Ureter (tissue), 1 donor: Measurements from ENCODE around the gene ANKS1A. TPM values are rescaled to one million over a fixed set of nuclear protein-coding genes. Genes with fewer than 3 reads are reported as not detected.
"Not testable (repeated sequence)": the region's sequence is repeated elsewhere in the genome, so short reads cannot be mapped to it uniquely, and the experiment has no call there.

ENCODE experiments used
- DNase-seq: peaks from one replicate; pipeline ENCODE4 v3.0.0-alpha.2; 2020; ENCODE audit warnings: low spot score
- total RNA-seq: library from RNA; stranded (reverse); gene quantifications from one replicate; pipeline ENCODE4 v1.2.4, GENCODE V29; 2023
- donor health status: DM: yes; HTN: yes; CAD: no.

ANKS1A gene
- total RNA-seq, 1 donor from 2014 or later, result 36.0 TPM

DNA sequence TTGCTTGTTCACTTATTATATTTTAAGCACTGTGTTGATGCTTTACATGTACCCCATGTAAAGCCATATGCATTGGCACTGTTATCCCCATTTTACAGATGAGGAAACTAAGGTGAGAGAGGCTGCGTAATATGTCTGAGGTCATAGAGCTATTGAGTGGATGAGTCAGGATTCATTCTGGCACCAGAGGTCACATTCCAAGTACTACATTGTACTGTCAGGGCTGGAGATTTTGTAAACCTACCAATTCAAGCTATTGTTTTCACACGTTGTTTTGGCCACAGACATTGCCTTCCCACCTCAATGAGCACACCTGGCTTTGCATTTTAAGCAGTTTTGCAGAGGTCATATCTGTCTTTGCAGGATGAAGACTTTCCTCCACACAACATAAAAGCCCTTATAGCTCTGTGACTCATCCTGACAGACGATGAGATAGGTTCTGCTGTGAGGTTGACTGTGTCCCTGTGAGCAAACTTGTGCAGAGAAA, 33.2 kb downstream of the ANKS1A start:
- DNase-seq, result no peak

DNA sequence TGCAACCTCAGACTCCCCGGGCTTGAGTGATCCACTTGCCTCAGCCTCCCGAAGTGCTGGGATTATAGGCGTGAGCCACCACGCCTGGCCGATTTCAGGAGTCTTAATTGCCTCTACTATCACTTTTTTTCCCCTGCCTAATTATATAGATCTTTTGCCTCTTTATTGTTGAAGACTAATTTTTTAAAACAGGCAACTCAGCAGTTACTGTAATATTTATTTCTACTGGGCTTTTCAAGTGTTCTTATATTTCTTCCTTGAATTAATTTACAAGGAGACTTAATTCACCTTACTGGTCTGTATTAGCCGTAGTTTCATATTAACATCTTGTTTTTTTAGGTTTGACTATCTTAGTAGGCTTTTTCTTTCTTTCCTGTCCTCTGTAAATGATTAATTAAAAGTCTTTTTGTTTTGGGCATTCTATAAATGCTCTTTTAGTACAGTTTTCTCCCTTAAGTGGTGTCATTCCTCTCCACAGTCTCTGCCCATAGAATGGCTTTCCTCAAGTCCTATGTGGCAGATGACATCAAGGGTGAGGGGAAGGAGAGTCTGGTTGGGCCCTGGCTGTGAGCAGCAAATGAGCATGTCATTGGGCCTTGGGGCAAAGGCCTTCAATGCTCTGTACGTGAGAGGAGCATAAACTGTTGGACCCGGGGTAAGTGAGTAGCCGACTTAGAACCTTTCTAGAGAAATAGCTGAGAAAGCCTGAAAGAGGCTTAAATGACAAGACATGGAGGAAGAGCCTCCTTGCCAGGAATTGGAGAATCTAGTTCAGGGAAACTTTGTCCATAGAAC, 36.0 kb downstream of the ANKS1A start:
- DNase-seq, result no peak

DNA sequence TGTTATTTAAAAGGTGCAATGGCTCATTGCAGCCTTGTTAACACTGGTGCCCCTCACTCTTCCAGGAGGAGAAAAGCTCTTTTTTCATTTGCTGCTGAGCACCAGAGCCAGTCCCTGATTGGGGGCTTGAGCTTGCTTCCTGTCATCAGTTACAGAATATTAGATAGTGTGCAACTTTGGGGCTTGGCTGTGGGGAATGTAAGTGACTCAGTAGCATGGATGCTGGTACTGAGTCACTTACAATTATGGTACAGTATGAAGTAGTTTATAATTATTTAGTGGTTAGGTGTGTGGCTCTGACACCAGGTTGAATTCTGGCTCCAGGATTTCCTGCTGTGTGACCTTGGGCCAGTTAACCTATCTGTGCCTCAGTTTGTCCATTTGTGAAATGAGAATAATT, 37.6 kb downstream of the ANKS1A start:
- no peak for DNase-seq

DNA sequence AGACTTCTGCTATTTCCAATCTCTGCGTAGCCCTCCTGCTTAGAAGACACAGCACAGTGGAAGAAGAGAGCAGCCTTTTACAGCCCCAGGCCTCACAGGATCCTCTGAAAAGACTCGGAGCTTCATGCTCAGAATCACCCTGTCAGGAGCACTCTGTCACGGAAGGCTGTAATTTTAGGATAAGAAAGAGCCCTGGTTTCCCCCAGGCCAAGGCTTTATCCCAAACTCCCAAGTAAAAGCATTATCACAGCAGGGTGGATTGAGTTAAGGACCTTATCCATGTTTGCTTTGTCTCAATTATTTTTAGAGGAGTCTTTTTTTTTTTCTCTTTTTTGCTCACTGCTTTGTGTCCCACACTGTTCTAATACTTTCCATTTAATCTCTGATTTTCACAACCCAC, 39.2 kb downstream of the ANKS1A start:
- no peak for DNase-seq

DNA sequence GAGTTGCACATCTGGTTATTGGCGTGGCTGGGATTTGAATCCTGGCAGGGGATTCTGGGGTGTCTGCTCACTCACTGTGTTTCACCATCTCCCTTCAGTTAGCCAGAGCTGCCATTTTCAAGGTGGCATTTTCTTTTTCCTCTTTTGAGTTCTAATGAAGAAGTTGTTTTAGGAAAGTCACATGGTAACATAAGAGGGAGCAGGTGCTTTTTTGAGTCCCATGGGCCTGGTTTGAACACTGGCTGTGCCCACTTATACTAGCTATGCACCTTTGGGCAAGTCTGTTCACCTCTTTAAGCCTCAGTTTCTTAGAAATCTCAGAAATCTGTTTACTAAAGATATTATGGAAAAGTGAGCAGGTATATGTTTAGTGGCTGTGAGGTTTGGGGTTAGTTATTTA, 39.6 kb downstream of the ANKS1A start:
- no peak for DNase-seq

DNA sequence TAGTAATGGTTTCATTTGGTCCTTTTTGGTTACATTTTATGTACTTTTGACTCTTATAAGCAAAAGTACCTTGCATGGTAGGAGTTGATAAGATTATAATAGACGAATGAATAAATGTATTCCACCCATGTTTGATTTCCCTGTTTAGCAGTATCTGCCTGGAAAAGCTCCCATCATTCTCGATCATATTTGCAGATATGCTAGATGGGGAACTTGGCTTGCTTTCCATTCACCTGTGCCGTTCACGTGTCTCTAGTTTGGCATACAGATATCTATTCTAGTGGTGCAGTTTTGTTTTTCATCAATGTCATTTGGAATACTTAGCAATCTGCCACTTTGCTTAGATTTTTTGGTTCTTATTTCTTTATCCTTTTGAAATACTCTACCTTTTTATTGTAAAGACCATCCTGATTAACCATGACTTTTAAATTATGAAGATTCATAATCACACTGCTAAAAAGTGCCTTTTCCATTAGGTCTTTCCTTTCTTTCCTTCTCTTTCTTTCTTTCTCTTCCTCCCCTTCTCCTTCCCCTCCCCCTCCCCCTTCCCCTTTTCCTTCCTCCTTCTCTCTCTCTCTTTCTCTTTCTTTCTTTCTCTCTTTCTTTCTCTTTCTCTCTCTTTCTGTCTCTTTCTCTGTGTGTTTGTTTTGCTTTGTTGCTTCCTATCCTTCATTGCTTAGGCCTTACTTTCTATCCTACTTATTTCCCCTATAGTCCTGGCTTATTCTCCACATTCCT, 40.4 kb downstream of the ANKS1A start:
- no peak for DNase-seq

DNA sequence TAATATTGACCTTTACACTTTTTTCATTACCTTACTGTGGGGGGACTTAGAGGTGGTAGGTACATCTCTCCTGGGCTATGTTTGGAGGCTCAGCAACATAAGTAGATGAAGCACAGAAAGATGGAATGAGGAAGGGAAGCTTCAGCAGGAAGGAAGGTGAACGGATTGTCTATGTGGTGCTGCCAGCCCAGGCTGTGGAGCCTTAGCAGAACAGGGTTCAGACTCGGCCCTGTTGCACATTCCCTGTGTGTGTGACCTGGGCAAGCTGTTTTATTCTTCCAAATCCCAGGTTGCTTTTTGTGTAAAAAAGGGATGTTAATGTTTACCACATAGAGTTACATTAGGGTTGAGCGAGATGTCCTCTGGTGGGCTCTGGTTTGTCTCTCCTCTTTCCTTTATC, 41.2 kb downstream of the ANKS1A start:
- DNase-seq, result no peak

DNA sequence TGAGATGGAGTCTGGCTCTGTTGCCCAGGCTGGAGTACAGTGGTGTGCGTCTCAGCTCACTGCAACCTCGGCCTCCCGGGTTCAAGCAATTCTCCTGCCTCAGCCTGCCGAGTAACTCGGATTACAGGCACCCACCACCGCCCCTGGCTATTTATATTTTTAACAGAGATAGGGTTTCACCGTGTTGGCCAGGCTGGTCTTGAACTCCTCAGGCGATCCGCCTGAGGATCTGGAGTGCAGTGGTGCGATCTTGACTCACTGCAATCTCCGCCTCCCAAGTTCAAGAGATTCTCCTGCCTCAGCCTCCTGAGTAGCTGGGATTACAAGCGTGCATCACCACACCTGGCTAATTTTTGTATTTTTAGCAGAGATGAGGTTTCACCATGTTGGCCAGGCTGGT, 43.1 kb downstream of the ANKS1A start:
- DNase-seq, result not testable (repeated sequence)

DNA sequence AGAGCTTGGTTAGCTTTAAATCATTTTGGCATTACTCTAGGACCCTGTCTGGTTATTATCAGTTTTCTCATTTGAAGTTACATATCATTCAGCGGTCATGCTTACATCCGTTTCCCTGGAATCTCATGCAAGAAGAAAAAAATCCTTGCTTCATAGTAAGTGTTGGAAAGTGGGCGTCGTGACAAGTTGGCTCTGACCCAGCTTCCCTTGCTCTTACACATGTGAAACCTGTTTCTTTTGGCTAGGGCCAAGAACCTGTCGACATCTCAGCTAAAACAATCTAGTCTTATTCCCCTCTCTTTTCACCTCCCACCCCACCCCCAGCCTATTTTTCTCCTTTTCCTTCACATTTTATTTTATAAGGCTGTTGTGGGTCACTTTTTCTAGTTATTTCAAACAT, 45.5 kb downstream of the ANKS1A start:
- no peak for DNase-seq

DNA sequence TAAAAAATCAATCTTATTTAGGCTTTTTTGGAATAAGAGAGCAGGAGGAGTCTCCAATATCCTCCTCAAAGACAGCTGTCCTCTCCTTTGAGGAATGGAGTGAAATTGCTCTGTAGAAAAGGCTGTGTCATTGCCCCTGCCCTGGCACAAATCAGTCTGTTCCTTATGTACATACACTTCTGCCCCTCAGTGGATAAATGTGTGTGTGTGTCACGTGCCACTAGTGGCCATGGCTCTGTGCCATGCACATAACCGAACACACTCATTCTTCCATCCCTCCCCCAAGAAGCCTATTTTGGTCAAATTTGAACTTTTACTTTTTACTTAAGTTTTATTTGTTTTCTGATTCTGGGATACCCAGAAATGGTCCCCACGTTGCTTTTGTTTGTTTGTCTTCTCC, 49.2 kb downstream of the ANKS1A start:
- no peak for DNase-seq

DNA sequence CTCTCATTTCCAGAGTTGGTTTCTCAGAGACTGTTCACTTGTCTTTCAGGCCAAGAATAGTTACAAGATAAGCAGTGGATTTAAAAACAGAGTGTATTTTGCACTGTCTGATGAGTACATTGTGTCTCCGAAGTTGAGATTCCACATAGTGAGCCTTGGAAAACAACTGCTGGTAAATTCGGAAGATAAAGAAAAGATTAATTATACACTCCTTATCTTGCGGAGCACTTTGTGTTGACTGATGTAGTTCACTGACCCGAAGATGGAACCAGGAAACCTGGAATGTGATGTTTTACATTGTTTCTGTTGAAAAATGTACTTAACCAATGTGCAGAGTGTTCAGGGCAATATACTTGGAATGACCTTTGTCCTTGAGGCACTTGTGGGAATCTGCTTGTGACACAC, 51.0 kb downstream of the ANKS1A start:
- no peak for DNase-seq

DNA sequence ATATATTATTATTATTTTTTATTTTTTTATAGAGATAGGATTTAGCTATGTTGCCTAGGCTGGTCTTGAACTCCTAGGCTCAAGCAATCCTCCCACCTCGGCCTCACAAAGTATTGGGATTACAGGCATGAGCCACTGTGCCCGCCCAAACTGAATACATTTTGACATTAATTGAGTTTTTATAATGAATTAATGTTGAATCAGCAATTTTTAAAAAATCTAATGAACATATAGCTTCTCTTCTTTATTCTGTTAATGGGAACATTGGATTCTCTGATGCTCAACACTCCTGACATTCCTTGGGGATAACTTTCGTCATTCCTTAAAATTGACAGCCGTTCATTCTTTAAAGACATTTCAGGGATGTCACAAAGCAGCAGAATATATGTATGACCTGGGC, 52.4 kb downstream of the ANKS1A start:
- no peak for DNase-seq

DNA sequence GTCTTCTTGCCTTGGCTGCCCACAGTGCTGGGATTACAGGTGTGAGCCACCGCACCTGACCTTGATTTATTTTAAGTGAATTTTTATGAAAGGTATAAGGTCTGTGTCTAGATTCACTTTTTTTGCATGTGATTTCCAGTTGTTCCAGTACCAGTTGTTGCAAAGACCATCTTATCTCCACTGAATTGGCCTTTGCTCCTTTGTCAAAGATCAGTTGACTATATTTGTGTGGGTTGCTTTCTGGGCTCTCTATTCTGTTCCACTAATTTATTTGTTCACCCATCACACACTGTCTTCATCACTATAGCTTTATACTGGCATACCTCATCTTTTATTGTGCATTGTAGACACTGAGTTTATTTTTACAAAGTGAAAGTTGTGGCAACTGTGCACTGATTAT, 56.3 kb downstream of the ANKS1A start:
- no peak for DNase-seq

DNA sequence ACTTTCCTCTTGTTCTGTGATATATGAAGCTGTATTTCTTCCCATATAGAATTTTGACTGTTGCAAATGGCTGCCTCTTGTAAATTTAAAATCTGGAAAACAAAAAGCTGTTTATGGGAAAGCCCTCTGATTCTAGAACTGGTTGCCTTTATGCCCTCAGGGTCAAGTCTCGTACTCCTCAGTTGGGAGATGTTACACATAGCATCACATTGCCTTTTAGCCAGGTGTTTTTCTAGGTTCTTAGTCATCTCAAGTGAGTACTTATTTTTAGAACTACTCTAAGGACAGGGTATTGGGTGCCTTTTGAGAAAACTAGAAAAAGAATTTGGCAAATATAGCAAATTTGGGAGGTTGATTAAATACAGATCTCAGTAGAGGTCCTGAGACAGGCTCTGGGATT, 58.5 kb downstream of the ANKS1A start:
- DNase-seq, result no peak

DNA sequence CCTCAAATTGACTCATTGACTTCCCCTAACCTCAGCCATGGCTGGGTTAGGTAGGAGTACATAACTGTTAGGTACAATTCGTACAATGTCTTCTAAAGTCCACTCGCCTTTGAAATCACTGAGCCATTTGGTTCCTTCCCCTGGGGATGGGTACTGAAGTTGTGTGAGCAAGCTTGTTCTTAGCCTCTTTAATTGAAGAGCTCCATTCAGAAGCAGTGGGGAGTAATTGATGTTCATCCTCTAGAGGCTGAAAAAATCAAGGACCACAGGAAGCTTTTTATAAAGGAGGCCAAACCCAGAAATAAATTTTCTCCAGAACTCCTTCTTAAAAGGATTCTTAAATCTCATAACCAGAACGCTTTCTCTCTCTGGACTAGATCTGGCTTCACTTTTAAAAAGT, 60.6 kb downstream of the ANKS1A start:
- DNase-seq, result no peak

DNA sequence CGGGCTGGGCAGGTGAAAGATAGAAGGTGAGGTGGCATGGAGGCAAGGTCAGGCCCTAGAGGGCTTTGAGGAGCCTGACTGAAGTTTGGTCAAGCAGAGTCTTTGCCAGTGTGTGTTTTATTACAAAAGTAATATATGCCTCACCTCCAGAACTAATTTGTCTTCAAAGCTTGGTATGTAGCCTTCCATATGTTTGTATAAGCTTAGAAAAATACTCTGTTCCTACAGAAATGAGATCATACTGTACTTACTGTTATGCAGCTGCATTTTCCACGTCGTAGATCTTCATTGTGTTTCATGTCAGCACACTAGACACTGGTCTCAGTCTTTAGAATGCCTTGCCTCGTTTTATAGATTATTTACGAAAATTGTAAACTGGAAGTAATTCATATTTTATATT, 61.8 kb downstream of the ANKS1A start:
- no peak for DNase-seq

DNA sequence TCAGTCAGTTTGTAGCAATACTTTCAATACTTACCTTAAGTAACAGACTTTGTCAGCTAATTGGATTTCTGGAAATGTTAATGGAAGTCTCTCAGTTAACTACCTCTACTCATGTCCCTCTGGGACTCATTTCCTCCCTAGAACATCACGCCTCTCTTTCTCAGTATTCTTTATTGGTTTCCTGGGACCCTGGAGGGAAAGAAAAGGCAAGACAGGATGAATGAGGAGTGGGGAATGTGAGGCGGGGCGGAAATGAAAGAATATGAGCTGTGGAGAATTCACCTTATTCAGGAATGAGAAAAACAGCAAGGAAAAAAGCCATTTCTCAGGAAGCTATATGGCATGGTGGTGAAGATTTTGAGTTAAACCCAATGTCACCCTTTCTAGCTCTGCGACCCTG, 62.7 kb downstream of the ANKS1A start:
- no peak for DNase-seq

DNA sequence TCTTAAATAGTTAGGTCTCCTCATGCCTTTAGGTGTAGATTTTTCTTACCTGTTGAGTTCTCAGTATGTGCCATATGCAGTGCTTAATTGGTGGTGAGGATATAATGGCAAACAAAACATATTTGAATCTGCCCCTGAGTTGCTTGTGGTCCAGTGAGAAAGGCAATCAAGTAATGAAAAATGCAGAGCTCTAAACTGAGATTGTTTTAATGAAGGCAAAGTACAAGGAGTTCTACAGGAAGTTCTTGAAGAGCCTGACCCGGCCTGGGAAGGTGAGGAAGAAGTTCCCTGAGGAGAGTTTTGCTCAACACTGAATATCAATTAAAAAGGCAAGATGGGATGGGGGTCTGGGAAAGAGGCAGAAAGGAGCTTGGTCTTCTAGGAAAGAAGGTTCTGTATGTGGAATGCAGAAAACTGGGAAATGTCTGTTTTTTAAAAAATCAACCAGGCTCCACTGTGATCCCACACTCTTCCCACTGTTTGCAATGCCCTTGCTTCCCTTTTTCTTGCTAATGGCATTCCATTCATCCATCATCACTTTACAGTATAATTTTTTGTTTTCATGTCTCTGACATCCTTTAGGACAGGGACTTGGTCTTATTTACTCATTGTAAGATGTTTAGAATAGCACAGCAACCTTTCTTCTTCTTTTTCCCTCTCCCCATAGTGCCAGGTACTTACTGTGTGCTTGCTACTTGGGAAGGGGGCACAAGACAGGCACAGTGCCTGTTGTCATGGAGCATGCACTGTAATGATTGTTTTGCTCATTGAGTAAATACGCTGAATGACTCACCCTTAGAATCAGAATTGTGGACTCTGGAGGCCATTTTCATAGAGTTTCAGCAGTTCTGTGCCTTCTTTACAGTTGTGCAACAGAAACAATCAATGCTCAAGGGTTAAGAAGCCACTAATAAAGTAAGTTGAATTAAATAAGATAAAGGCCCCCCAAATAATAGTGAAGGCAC, 64.3 kb downstream of the ANKS1A start:
- DNase-seq, result no peak

DNA sequence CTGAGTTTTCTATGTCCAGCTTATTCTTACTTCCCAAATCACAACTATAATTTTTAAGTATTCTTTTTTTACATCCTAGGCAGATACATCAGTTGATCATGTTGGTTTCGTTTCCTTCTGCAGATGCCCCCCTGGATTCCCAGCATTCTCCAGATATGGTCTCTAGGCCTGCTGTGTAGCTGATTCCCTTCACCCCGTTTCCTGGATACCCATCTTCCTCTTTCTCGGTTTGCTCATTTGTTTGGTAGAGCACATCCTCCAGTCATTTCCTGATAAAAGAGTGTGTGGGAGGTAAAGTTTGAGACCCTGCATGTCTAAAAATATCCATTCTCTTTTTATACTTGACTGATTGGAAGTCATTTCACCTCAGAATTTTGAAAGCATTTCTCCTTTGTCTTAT, 66.4 kb downstream of the ANKS1A start:
- DNase-seq, result no peak

DNA sequence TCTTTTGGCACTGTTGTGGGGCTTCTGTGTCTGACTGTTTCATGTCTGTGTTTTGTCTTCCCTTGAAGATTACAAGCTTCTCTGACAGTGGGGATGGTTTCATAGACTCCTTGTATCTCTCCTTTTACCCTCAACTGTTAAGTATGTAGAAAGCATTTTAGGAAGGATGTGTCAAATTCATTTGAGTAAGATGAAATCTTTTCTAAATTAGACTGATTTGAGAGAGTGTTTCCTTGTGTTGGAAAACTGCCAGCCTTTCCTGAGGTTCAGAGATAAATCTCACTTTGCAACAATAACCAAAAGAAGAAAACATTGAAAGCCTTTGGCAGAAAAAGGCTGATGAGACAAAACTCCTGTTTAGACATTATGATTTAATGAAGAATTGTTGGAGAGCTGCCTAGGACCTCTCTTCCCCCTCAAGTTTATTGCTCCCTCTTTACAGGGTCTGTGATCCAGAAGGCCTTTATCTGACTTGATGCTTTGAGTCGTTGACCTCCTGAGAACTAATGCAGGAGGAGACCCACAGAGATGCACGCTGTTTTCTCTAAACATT, 68.3 kb downstream of the ANKS1A start:
- no peak for DNase-seq

DNA sequence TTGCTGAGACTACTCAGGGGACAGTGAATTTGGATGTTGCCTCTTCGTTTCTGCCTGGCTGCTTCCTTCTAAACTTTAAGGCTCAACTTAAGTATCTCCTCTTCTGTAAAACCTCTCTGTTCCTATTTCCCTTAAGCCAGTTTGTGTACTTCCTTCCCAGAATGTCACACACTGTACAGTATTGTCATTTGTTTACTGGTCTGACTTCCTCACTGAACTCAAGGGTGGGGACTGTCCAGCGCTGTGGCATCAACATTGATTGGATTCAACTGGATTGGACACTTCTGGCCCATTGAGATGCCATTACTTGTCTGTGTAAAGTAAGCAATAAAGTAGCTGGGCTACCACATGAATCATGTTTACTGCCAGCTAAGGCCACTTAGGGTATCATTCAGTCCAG, 69.7 kb downstream of the ANKS1A start:
- DNase-seq, result no peak

DNA sequence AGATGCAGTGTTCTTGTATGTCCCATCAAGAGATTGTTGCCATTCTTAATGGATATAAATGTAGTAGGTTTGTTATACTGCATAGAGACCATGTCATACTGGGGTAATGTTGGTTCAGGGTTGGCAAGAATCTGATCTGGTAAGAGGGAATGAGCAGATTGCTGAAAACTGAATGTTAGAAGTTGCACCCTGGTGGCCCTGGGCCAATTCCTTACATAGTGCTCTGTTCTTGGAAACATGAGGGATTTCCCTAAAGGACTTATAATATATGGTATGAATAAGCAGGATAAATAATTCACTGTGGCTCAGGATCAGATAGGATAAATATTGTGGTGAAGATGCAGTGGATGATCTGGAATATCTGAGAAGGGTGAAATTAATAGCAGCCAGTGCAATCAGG, 70.2 kb downstream of the ANKS1A start:
- no peak for DNase-seq
